ENCODE data around the gene SRSF12. TPM values are rescaled to one million over a fixed set of nuclear protein-coding genes. Genes with fewer than 3 reads are reported as not detected.

The SRSF12 gene
- total and polyA plus RNA-seq, 3 donors from 2014 or later, result 14.7 to 30.1 (median 21.7) TPM

Small RNA genes within 50 kb of the gene (small RNA-seq; reads per million reads assigned to genes)
- 0 reads per million in 2 donors for gene RN7SL336P
- gene RNU2-61P, result 0.28 to 0.73 reads per million in 2 donors

Other genes starting within 250 kb of the SRSF12 start
- gene RNGTT, start 154.5 kb downstream of the SRSF12 start, total RNA-seq, result 10 to 100 TPM; 22.1 to 27.0 TPM
- 19.4 TPM for gene RNGTT, start 154.5 kb downstream of the SRSF12 start, polyA plus RNA-seq (ENCODE audit: insufficient read depth, low read depth, low replicate concordance)
- gene PNRC1, start 37.3 kb downstream of the SRSF12 start, total RNA-seq, result 100 to 1,000 TPM; 220 to 221 TPM
- gene PNRC1, start 37.3 kb downstream of the SRSF12 start, polyA plus RNA-seq (ENCODE audit: insufficient read depth, low read depth, low replicate concordance), result 83.2 TPM
- 1 to 10 TPM; 6.9 to 7.1 TPM for gene PM20D2, start 28.0 kb upstream of the SRSF12 start, total RNA-seq
- 4.4 TPM for gene PM20D2, start 28.0 kb upstream of the SRSF12 start, polyA plus RNA-seq (ENCODE audit: insufficient read depth, low read depth, low replicate concordance)
- 1 to 10 TPM; 1.6 to 3.0 TPM for gene GABRR1, start 99.3 kb upstream of the SRSF12 start, total RNA-seq
- gene GABRR1, start 99.3 kb upstream of the SRSF12 start, polyA plus RNA-seq (ENCODE audit: insufficient read depth, low read depth, low replicate concordance), result 3.4 TPM
- under 1 TPM in 1 of 2 donors, not detected in 1; 0.62 TPM for gene GABRR2, start 197.2 kb upstream of the SRSF12 start, total RNA-seq
- 0.79 TPM for gene GABRR2, start 197.2 kb upstream of the SRSF12 start, polyA plus RNA-seq (ENCODE audit: insufficient read depth, low read depth, low replicate concordance)
- gene UBE2J1, start 234.7 kb upstream of the SRSF12 start, total RNA-seq, result 10 to 100 TPM; 28.7 to 38.4 TPM
- gene UBE2J1, start 234.7 kb upstream of the SRSF12 start, polyA plus RNA-seq (ENCODE audit: insufficient read depth, low read depth, low replicate concordance), result 47.3 TPM

Data from testis (tissue), 3 donors.